ENCODE measurements around the gene SMPD4. TPM values are rescaled to one million over a fixed set of nuclear protein-coding genes. Genes with fewer than 3 reads are reported as not detected.
"Not testable (repeated sequence)": the region's sequence is repeated elsewhere in the genome, so short reads cannot be mapped to it uniquely, and the experiment has no call there.

Gene SMPD4
- total RNA-seq, 2 donors from 2014 or later: 20.7 to 23.8 TPM

DNA sequence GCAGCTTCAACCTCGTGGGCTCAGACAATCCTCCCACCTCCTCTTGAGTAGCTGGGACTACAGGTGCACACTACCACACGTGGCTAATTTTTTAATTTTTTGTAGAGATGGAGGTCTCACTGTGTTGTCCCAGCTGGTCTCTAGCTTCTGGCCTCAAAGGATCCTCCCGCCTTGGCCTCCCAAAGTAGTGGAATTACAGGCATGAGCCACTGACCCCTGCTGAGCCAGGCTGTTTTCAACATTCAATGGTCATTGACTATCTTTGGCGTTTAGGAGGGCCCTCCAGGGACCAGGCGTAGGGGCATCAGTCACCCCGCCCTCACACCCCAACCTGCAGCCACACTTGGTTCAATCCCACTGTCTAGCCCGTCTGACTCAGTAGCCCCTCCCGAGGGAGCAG, 5.9 kb upstream of the SMPD4 start:
- Histone ChIP-seq H3K4me3 (no peak overlapping the region), H3K27ac (no peak overlapping the region), H3K36me3 (no peaks in the 10 kb centered on the region), H3K4me1 (peaks cover 0 to 15% of the 10 kb centered on the region in 2 donors), H3K27me3 (no peaks in the 10 kb centered on the region), H3K9me3 (no peaks in the 10 kb centered on the region)
- no peak for DNase-seq (ENCODE audit: low spot score)
- TF ChIP-seq, protein P1, sequence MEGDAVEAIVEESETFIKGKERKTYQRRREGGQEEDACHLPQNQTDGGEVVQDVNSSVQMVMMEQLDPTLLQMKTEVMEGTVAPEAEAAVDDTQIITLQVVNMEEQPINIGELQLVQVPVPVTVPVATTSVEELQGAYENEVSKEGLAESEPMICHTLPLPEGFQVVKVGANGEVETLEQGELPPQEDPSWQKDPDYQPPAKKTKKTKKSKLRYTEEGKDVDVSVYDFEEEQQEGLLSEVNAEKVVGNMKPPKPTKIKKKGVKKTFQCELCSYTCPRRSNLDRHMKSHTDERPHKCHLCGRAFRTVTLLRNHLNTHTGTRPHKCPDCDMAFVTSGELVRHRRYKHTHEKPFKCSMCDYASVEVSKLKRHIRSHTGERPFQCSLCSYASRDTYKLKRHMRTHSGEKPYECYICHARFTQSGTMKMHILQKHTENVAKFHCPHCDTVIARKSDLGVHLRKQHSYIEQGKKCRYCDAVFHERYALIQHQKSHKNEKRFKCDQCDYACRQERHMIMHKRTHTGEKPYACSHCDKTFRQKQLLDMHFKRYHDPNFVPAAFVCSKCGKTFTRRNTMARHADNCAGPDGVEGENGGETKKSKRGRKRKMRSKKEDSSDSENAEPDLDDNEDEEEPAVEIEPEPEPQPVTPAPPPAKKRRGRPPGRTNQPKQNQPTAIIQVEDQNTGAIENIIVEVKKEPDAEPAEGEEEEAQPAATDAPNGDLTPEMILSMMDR (IDR thresholded peaks at IDR 0.05): no peak

DNA sequence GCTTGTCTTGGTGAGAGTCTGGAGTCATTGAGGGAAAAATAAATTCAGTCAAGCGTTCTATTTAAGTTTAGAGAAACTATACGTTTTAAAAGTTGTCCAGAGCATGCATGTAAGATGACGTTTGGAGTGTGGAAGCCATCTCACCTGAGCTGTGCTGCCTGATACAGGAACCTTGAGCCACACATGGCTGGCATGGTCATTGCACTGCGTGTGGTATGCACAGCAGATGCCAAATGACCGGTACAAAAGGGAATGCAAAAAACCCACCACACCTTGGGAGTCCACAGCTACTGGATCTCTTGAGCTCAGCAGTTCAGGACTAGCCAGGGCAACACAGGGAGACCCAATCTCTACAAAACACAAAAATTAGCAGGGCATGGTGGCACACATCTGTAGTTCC, 5.0 kb upstream of the SMPD4 start:
- H3K4me1 ChIP-seq: peaks cover 0 to 15% of the 10 kb centered on the region in 2 donors
- H3K9me3 ChIP-seq: no peaks in the 10 kb centered on the region
- no peak for DNase-seq (ENCODE audit: low spot score)
- H3K36me3 ChIP-seq: no peaks in the 10 kb centered on the region
- no peak overlapping the region for H3K4me3 ChIP-seq
- TF ChIP-seq, protein P1 (IDR thresholded peaks at IDR 0.05): no peak
- H3K27me3 ChIP-seq: no peaks in the 10 kb centered on the region
- no peak overlapping the region for H3K27ac ChIP-seq

DNA sequence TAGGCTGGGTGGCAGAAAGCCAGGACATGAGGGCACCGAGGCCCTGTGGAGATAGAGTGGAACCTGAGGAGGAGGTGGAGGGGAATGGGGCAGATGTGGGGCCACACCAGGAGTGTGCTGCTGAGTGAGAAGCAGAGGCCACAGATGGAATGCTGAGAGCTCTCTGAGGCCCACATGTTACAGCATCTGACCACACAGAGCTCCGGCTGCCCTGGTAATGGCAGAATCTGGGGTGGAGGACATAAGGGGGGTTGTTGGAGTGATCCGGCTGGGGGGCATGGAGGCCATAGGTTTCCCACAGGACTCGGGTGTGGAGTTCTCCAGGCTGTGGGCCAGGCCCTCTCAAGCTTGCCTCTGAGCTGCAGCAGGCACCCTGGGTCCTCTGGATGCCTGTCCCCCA, 4.5 kb upstream of the SMPD4 start:
- H3K4me1 ChIP-seq: peaks cover 0 to 17% of the 10 kb centered on the region in 2 donors
- no peaks in the 10 kb centered on the region for H3K9me3 ChIP-seq
- no peaks in the 10 kb centered on the region for H3K36me3 ChIP-seq
- no peaks in the 10 kb centered on the region for H3K27me3 ChIP-seq
- DNase-seq (ENCODE audit: low spot score): no peak
- H3K4me3 ChIP-seq: no peak overlapping the region
- no peak overlapping the region for H3K27ac ChIP-seq
- TF ChIP-seq, protein P1 (IDR thresholded peaks at IDR 0.05): no peak

GRCh38 chr2:130185436-130185835, 4.0 kb upstream of the SMPD4 start:
- no peaks in the 10 kb centered on the region for H3K9me3 ChIP-seq
- H3K27me3 ChIP-seq: no peaks in the 10 kb centered on the region
- no peak overlapping the region for H3K27ac ChIP-seq
- DNase-seq (ENCODE audit: low spot score): no peak
- TF ChIP-seq, protein P1 (IDR thresholded peaks at IDR 0.05): no peak
- H3K36me3 ChIP-seq: no peaks in the 10 kb centered on the region
- no peak overlapping the region for H3K4me3 ChIP-seq
- H3K4me1 ChIP-seq: peaks cover 0 to 22% of the 10 kb centered on the region in 2 donors

DNA sequence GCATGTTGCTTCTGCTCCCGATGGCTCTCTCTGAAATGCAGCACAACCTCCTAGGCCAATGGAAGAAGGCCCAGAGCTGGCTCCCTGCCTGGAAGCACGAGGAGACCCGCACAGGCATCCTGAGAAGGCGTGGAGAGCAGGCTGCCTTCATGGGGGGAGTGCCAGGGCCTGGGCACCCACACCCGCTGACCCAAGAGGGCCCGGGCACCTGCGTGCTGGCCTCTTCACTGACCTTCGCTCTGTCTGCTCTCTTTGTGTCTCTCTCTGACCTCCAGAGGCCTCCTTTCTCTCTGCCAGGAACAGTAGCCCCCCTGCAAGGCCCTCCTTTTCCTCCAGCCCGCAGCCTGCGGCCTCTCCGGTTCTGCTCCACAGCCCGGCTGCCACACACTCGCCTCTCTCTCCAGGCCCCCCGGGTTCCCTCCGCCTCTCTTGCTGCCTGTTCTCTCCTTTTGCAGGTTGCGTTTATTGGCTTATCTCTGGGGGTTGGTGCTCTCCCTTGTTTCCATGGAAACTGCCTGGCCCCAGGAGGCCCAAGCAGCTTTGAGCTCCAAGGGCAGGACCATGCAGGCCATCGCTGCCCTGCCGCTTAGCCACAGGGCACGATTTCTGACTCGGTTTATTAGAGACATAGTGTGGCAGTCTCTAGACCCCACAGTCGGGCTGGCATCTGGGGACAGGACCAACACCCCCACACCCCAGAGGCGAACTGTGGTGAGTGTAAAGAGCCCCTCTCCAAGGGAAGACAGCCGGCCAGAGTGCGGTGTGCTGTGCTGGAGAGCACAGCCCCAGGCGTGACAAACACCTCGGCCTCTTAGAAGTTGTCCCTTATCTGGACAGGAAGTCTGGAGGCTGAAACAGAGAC, 2.3 kb upstream of the SMPD4 start:
- DNase-seq (ENCODE audit: low spot score): no peak
- peaks cover 0 to 26% of the 10 kb centered on the region in 2 donors for H3K4me1 ChIP-seq
- no peaks in the 10 kb centered on the region for H3K27me3 ChIP-seq
- peak overlapping the region in 1 of 2 donors; percentile 46 for H3K27ac ChIP-seq
- TF ChIP-seq, protein P1 (IDR thresholded peaks at IDR 0.05): no peak
- no peak overlapping the region for H3K4me3 ChIP-seq
- no peaks in the 10 kb centered on the region for H3K9me3 ChIP-seq
- H3K36me3 ChIP-seq: no peaks in the 10 kb centered on the region

- Histone ChIP-seq H3K27ac (peak overlapping the region; percentile 89 to 95), H3K4me3 (peak overlapping the region; percentile 97 to 99), H3K4me1 (peaks cover 0 to 26% of the 10 kb centered on the region in 2 donors)
- H3K36me3 ChIP-seq; H3K27me3 ChIP-seq; DNase-seq (ENCODE audit: low spot score); H3K9me3 ChIP-seq: not testable (repeated sequence)
These were observed 1.6 kb upstream of the SMPD4 start for GRCh38 chr2:130182826-130183511.

Data from right atrium auricular region (tissue), 2 donors.